Measurements from ENCODE around the gene PRKCA.
A peak's percentile ranks its signal among the peaks of the same experiment; 100 is the strongest.

Gene PRKCA

GRCh38 chr17:66441101-66441661, 138.8 kb downstream of the PRKCA start:
- peaks cover 6% of the 10 kb centered on the region for H3K4me1 ChIP-seq (ENCODE audit: insufficient read depth, poor library complexity, severe bottlenecking)

GRCh38 chr17:66443166-66443565, 140.8 kb downstream of the PRKCA start:
- ATAC-seq (ENCODE audit: low read depth) = no peak
- H3K36me3 ChIP-seq (ENCODE audit: low read depth) = no peaks in the 10 kb centered on the region

More at GRCh38 chr17:66441101-66441661, 138.8 kb downstream of the PRKCA start:
- no peaks in the 10 kb centered on the region for H3K9me3 ChIP-seq (ENCODE audit: severe bottlenecking)
- DNase-seq (ENCODE audit: low spot score) = no peak
- no peaks in the 10 kb centered on the region for H3K36me3 ChIP-seq (ENCODE audit: low read depth)
- TF ChIP-seq CTCF (IDR thresholded peaks at IDR 0.05; ENCODE audit: poor library complexity, severe bottlenecking) = no peak
- H3K27me3 ChIP-seq (ENCODE audit: insufficient read depth, poor library complexity, severe bottlenecking) = no peaks in the 10 kb centered on the region
- H3K4me3 ChIP-seq (ENCODE audit: severe bottlenecking) = no peak overlapping the region
- ATAC-seq (ENCODE audit: low read depth) = 0 out of 3 replicates have a peak, but pooled peaks have one; percentile 33
- H3K27ac ChIP-seq (ENCODE audit: poor library complexity, severe bottlenecking) = no peak overlapping the region

GRCh38 chr17:66443606-66444005, 141.2 kb downstream of the PRKCA start:
- Histone ChIP-seq H3K27me3 (ENCODE audit: insufficient read depth, poor library complexity, severe bottlenecking) (no peaks in the 10 kb centered on the region), H3K27ac (ENCODE audit: poor library complexity, severe bottlenecking) (no peak overlapping the region), H3K36me3 (ENCODE audit: low read depth) (no peaks in the 10 kb centered on the region), H3K4me1 (ENCODE audit: insufficient read depth, poor library complexity, severe bottlenecking) (peaks cover 6% of the 10 kb centered on the region), H3K4me3 (ENCODE audit: severe bottlenecking) (no peak overlapping the region), H3K9me3 (ENCODE audit: severe bottlenecking) (no peaks in the 10 kb centered on the region)
- no peak for ATAC-seq (ENCODE audit: low read depth)
- no peak for DNase-seq (ENCODE audit: low spot score)
- TF ChIP-seq CTCF (IDR thresholded peaks at IDR 0.05; ENCODE audit: poor library complexity, severe bottlenecking) = no peak

More at GRCh38 chr17:66443166-66443565, 140.8 kb downstream of the PRKCA start:
- no peak overlapping the region for H3K27ac ChIP-seq (ENCODE audit: poor library complexity, severe bottlenecking)
- TF ChIP-seq CTCF (IDR thresholded peaks at IDR 0.05; ENCODE audit: poor library complexity, severe bottlenecking) = no peak
- DNase-seq (ENCODE audit: low spot score) = no peak
- H3K4me3 ChIP-seq (ENCODE audit: severe bottlenecking) = no peak overlapping the region
- H3K9me3 ChIP-seq (ENCODE audit: severe bottlenecking) = no peaks in the 10 kb centered on the region
- peaks cover 6% of the 10 kb centered on the region for H3K4me1 ChIP-seq (ENCODE audit: insufficient read depth, poor library complexity, severe bottlenecking)
- no peaks in the 10 kb centered on the region for H3K27me3 ChIP-seq (ENCODE audit: insufficient read depth, poor library complexity, severe bottlenecking)

GRCh38 chr17:66444031-66444430, 141.6 kb downstream of the PRKCA start:
- Histone ChIP-seq H3K27me3 (ENCODE audit: insufficient read depth, poor library complexity, severe bottlenecking) (no peaks in the 10 kb centered on the region), H3K9me3 (ENCODE audit: severe bottlenecking) (no peaks in the 10 kb centered on the region), H3K4me3 (ENCODE audit: severe bottlenecking) (no peak overlapping the region), H3K27ac (ENCODE audit: poor library complexity, severe bottlenecking) (no peak overlapping the region), H3K36me3 (ENCODE audit: low read depth) (no peaks in the 10 kb centered on the region), H3K4me1 (ENCODE audit: insufficient read depth, poor library complexity, severe bottlenecking) (peaks cover 6% of the 10 kb centered on the region)
- ATAC-seq (ENCODE audit: low read depth) (no peak), DNase-seq (ENCODE audit: low spot score) (no peak)
- TF ChIP-seq CTCF (IDR thresholded peaks at IDR 0.05; ENCODE audit: poor library complexity, severe bottlenecking) = no peak

GRCh38 chr17:66445229-66445628, 142.8 kb downstream of the PRKCA start:
- H3K4me3 ChIP-seq (ENCODE audit: severe bottlenecking) = no peak overlapping the region
- no peaks in the 10 kb centered on the region for H3K9me3 ChIP-seq (ENCODE audit: severe bottlenecking)
- ATAC-seq (ENCODE audit: low read depth) (no peak), DNase-seq (ENCODE audit: low spot score) (no peak)
- H3K4me1 ChIP-seq (ENCODE audit: insufficient read depth, poor library complexity, severe bottlenecking) = peaks cover 6% of the 10 kb centered on the region
- no peak for TF ChIP-seq CTCF (IDR thresholded peaks at IDR 0.05; ENCODE audit: poor library complexity, severe bottlenecking)
- no peaks in the 10 kb centered on the region for H3K27me3 ChIP-seq (ENCODE audit: insufficient read depth, poor library complexity, severe bottlenecking)
- no peaks in the 10 kb centered on the region for H3K36me3 ChIP-seq (ENCODE audit: low read depth)
- H3K27ac ChIP-seq (ENCODE audit: poor library complexity, severe bottlenecking) = no peak overlapping the region

Data from RWPE2 (cell line).